ENCODE results near the gene ACSS1.

The ACSS1 gene

DNA sequence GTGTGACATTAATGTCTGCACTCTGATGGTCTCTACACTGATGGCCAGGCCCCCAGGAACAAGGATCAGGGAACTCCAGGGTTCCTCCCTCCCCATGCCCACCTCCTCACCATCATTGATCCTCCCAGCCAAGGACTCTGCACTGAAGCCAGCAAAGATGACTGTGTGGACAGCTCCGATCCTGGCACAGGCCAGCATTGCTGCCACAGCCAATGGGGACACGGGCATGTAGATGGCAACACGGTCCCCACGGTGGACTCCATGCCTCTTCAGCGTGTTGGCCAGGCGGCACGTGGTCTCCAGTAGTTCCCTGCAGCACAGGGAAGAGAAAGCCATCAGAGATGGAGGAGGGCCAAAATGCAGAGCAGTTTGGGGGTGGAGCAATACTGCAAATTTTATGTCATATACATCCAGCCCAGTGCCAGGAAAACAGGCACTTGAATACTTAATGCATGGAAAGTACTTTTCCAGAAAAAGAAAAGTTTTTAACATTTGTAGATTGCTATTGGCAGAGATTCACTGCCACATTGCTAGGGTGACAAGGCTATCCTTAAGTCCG lies 27.2 kb downstream of the ACSS1 start:
- DNase-seq (ENCODE audit: low read depth), result no peak

DNA sequence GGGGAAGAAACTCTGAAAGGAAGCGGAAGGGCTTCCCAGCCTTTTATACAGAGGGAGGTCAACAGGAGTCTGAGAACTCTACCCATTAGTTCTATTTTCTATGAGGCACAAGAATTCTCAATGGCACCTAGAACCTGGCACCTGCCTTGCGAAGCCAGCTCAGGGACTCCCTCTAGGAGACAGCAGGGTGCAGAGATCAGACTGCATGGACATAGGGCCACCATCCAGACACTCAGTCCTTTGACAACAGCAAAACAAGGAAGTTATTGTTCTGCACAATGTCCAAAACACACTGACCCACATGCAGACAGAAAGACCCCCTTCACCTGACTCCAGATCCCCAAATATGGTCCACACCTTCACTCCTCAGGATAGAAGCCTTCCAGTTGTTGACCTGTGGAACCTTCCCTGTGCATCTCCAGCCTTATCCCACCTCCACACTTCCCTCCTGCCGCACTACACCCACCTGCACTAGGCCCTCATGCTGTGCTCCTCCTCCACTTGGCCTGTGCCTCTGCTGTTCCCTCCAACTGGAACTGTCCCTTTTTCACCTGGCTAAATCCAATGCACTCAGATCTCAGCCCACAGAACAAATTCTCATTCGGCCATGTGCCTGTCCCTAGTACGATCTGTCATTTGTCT lies 27.8 kb downstream of the ACSS1 start:
- no peak for DNase-seq (ENCODE audit: low read depth)

DNA sequence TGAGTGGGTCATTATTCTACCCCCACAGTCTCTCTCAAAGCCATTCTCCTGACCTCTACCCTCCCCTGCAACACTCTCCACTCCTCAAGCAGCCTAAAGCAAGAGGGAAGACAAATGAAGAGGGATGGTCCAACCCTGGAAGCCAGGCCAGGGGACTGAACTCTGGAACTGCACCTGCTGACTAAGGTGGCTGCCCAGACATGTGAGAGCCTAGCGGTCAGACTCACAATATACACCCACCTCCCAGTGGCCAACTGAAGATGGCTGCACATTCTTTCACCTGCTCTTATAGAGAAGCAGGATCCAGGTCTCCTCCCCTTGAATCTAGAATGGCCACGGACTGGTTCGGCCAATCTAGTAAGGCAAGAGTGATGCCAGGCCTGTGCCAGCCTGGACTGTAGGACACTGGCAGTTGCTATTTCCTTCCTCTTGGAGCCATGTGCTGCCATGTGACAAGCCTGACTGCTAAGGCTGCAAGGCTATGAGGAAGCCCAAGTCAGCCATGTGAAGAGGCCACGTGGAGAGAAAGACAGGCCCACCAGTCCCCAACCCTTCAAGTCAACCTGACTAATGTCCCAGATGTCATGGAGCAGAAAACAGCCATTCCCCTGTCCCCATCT lies 31.8 kb downstream of the ACSS1 start:
- no peak for DNase-seq (ENCODE audit: low read depth)

DNA sequence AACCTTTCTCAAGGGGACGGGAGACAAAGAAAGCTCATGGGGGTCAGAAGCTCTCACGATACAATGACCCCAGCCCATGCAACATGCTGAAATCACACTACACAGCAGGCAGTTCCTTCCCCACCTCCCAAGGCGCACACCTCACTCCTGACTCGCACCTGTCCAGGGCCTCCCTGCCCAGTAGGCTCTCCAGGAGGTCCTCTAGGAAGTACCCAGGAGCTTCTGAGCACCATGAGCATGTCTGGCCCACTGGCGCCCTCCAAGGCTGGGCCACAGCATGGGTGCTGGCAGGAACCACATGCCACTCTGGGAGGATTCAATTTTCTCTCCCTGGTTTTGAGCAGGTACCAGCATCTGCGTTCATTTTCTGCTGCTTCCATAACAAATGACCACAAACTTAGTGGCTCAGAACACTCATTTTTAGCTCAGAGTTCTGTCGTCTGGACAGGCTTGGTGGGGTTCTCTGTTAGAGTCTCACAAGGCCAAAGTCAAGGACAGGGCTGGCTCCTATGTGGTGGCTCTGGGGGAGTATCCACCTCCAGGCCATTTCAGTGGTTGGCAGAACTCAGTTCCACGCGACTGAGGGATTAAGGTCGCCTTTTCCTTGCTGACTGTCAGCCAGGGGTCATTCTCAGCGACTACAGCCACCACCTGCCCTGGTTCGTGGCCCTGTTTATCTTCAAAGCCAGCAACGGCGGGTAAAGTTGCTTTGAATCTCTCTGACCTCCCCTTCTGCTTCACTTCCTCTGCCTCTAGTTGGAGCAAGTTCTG lies 32.7 kb downstream of the ACSS1 start:
- no peak for DNase-seq (ENCODE audit: low read depth)

DNA sequence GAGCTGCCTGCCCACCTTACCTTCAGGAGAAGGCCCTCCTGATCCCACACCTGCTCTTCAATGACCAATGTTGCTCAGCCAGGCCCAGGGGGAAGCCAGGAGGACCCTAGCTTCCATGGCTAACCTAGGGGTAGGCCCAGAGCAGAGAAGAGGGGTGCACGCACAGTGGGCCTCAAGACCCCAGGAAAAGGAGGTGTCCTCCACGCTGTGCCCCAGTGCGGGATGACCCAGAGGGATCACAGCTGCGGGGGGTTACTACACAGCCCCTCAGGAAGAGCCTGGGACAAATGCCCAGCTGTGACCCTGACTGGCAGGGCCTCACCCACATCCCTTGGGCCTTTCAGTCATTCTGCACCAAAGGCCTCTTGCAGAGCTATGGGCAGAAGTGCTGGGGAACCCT lies 33.8 kb downstream of the ACSS1 start:
- DNase-seq (ENCODE audit: low read depth), result no peak

DNA sequence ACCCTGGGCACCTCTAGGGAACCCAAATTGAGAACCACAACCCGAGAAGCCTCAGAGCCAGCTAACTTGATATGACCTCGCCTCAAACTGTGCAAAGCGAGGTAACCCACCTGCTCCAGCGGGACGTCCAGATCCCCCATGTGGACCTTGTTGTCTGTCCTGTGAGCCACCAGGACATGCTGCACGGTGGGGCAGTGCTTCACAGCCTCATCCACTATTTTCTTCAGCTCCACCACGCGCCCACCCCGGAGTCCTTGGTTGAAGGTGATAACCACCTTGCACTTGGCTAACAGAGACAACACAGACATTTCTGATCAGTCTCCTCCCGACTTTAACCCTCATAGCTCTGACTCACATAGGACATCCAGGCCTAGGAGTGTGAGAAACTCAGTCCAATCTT lies 34.6 kb downstream of the ACSS1 start:
- DNase-seq (ENCODE audit: low read depth), result no peak

DNA sequence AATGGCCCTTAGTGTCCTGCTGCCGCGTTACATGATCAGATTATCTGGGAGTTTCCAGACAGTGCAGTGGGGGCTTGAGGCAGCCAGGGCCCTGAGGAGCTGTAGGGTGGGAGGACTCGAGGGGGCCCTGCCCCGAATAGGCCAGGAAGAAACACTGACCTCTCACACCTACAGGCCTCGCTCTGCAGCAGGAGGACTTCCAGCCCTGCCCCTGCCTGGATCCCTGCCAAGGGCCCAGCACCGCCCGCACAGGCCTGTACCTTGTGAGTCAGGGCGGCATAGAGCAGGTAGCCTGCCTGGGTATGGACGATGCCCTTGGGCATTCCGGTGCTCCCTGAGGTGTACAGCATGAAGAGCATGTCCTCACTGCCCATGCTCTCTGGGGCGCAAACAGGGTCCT lies 35.3 kb downstream of the ACSS1 start:
- DNase-seq (ENCODE audit: low read depth), result no peak

DNA sequence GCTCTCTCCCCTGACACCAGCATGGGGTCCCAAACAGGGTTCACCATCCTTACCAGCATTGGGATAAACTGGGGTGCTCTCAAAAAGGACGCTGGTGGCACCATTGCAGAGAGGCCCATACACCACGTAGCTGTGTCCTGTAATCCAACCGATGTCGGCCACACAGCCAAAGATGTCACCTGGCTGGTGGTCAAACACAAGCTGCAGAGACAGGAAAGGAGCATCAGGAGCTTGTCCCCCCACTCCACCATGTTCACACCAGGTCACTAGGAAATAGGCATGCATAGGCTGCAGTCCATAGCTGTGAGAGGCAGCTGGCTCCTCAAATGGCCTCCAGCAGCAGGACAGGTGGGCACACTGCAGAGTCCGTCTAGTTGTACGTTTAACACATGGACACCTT lies 36.6 kb downstream of the ACSS1 start:
- no peak for DNase-seq (ENCODE audit: low read depth)

DNA sequence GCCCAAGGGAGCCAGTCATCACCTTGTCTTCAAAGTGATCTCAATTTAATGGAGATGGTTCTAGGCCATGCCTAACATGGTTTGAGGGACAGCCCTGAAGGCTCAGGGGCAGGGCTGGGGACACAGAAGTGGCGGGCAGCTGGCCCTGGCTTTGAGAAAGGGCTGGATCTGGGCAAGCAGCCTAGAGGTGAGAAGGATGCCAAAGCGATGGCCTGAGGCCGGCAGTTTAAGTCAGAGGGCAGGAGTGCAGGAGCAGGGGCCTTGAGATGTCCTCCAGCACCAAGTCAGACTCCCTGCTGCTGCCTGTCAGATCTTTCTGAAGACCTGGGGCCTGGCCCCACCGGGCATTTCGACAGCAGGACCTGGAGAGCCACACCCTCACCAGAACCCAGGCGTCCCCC lies 37.0 kb downstream of the ACSS1 start:
- DNase-seq (ENCODE audit: low read depth), result no peak

DNA sequence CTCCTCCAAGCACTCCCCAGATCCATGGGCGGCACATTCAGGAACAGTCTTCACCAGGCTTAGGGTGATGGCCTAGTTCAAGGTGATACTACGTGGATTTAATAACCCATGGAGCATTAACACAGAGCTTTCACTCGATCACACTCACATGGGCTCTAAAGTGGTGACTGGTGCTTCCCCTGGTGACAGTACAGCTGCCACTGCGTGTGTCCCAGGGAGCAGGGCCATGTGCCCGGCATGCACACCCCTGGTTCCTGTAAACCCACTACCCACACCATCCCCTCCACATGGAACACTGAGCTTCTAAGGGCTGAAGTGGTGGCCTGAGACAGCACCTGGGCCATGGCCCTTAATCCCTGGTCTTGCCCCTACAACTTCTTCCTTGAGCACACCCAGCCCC lies 37.6 kb downstream of the ACSS1 start:
- no peak for DNase-seq (ENCODE audit: low read depth)

DNA sequence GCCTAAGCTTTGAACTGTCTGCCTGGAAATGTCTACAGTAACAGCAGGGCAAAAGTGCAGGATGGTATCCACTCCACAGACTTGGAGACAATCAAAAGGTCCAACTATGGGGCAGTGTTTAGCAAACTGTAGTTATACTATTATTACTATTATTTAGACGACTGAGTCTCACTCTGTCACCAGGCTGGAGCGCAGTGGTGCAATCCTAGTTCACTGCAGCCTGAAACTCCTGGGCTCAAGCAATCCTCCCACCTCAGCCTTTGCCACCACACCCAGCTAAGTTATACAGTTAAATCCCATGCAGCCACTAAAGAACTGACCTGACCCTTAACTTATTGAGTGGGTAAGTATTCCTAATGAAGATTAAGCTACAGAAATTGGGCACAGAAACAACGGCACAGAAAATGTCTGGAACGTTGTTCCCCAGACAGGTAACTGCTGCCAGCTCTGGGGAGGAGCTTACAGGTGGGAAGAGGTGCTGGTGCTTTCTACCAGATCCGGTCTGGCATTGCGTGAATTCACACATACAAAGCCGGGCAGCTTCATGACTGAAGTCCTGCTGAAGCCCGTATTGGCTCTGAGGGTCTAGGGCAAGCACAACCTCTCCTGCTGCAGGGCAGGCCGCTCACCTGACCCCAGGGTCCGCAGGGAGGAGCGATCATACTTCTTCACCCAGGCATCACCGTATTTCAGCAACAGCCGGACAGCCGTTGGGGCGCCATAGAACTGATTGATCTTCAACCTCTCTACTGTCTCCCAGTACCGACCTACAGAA lies 38.4 kb downstream of the ACSS1 start:
- no peak for DNase-seq (ENCODE audit: low read depth)

DNA sequence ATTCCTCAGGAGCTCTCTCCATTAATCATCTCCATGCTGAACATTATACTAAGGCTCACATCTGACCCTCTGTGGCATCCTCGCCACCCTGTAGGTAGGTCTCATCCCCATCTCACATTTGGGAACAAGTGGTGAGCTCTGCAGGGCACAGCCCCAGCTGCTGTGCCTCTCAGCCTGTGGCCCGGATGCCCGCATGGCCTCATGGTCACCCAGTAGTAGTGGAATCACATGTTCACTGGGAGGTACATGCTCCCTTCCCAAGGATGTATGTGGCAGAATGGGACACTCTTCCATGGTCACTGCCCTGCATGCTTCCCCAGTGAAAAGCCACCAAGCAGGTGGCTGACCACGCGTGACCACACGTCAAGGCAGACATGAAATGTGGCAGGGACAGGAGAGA lies 39.1 kb downstream of the ACSS1 start:
- DNase-seq (ENCODE audit: low read depth), result no peak

DNA sequence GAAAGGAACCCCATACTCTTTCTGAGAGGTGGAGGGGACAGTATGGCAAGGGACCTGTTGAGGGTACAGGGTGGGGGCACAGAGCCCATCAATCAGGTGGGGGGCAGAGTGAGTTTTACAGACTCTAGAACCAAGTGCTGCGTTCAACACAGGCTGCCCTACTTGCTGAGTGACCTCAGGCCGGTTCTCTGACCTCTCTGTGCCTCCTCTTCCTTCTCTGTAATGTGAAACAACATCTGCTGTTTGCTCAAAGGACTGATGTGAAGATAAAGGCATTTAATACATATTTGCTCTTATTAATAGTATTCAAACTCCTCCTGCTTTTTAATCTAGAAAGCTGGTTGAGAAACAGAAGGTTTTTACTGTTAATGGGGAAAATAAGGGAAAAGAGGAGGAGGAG lies 39.5 kb downstream of the ACSS1 start:
- no peak for DNase-seq (ENCODE audit: low read depth)

DNA sequence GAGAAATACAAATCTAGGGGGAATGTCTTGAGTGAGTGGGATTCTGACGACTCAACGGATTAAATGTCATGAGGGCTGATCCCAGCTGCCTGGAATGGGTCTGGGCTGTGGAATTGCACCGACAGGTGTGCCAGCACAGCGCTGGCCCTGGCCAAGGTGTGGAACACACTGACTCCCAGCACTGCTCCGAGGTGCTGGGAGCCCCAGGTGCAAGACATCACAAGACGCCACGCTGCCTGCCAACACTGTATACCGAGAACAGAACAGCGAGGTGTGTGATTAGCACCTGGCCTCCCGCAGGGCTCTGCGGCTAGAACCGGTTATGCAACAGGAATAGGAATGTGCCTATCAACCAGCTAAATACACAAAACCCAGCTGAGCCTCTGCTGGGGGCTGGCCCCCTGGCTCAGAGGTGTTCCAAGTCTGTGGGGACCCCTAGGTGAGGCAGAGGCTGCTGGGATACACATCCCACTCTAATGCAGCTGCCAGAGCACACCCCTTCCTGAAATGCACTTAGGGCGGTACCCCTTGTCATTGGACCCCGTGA lies 40.6 kb downstream of the ACSS1 start:
- no peak for DNase-seq (ENCODE audit: low read depth)

DNA sequence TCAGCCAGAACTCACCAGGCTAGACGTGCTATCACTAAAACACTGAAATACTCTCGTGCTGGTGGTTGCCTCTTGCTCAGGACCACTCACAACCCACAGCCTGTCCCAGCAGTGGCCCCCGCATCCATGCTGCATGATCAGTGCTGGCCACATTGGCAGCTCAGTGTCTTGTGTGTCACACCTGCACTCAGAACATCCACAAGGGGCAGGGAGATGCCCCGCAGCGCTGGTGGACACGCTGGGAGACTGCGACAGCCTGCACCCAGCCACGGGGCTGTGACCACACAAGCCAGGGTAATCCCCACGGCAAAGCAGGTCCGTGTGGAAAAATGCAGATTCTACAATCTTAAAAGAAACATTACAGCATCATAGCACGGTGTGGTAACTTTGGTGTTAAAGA lies 41.5 kb downstream of the ACSS1 start:
- no peak for DNase-seq (ENCODE audit: low read depth)

DNA sequence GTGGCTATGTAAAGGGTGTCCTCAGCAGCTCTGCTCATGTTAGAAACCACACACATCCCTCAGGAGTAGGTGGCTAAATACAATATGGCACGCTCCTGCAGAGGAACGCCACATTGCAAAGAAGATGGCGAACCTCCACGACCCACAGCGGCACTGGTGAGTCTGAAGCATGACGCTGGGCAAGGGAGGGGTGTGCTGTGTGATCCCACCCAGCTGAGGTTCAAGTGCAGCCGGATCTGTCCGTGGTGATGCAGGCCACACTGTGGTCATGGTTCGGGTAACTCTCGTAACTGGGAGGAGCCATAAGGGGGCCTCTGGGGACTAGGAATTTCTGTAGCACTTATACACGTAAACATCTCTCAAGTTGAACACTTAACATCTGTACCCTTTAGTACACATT lies 42.0 kb downstream of the ACSS1 start:
- DNase-seq (ENCODE audit: low read depth), result no peak

DNA sequence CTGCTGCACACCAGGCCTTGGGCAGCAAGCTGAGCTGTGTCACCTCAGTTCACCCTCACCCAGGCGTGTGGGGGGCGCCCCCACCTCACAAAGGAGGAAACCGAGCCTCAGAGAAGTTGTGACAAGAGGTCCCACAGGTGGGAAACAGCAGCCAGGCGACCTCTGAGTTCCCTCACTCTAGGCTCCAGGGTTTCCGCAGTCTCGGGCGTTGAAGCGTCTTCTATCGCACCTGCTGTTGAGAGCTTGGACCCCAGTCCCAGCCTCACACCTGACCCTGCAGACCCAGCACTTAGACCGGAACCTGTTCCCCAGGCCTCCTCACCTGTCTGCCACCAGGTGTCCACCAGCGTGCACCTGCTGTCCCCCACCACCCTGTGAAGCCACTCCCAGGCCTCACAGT lies 43.1 kb downstream of the ACSS1 start:
- no peak for DNase-seq (ENCODE audit: low read depth)

DNA sequence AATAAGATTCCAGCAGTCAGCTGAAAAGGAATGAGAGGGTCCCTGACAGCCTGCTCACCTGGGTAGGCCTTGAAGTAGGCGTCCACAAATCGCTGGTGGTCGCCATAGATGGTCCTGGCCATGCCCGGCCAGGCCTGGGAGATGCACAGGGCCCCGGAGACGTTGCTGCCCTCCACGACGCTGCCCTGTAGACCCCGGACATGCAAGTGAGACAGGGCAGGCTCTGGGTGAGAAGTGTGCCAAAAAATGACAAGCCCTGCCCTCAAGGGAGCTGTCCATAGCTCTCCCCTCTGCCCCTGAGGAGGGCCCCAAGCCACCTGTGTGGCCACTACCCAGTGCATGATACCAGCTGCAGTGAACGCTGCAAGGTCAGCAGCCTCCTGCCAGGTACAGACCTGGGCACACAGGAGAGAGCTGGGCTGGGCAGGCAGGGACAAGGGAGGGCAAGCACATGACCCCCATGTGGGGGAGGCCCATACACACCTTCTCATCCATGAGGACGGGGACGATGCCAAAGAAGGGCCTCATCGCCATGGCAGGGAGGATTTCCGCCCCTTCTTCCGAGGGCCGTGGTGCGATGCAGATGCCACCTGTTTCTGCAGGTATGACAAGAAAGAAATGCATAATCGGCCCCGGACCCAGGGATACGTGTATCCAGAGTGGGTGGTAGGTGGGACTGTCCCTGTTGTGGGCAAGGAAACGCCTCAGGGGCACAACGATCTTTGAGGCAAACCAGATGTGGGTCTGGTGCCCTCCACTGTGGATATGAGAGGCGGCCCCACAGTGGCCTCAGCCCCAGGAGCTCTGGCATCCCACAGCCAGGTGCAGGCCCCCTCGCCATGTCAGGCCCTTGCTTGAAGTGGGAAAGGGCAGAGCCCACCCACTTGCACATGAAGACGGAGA lies 44.2 kb downstream of the ACSS1 start:
- no peak for DNase-seq (ENCODE audit: low read depth)

DNA sequence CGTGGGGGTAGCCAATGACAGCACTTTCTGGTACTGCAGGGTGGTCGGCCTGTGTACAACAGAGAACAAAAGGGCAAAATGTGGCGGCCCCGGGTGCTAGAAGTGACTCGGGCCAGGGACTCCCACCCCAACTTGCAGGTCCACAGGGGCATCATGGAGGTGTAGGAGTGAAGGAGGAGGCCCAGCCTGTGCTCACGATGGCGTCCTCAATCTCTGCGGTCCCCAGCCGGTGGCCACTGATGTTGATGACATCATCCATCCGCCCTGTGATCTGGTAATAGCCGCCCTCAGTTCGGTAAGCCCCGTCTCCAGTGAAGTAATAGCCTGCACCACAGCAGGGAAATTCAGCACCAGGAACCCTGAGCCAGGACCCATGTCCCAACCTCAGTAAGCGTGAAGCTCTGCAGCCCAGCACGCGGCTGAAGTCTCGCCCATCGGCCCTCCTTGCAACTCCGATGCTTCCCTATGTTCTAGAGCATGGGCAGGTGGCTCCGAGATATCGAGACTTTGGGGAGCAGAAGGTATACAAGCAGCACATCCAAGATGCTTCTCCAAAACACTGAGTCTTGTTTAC lies 45.2 kb downstream of the ACSS1 start:
- DNase-seq (ENCODE audit: low read depth), result no peak

DNA sequence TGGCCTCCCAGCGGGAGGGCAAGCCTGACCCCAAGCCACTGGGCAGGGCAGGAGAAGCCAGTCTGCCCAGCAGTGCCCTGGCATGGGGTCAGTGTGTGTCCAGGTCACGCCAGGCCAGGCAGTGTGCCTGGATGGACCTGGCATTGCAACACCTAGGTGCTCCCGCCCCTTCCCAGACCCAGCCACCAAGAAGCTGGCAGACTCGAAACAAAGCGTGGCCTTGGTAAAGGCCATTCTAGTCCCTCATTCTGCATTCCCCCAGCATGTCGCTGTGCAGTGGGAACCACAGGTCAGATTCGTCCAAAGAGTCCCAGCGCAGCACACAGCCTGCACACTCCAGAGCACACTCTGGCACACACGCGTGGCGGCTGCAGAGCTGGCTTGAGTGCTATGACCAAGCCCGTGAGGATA lies 46.1 kb downstream of the ACSS1 start:
- no peak for DNase-seq (ENCODE audit: low read depth)

DNA sequence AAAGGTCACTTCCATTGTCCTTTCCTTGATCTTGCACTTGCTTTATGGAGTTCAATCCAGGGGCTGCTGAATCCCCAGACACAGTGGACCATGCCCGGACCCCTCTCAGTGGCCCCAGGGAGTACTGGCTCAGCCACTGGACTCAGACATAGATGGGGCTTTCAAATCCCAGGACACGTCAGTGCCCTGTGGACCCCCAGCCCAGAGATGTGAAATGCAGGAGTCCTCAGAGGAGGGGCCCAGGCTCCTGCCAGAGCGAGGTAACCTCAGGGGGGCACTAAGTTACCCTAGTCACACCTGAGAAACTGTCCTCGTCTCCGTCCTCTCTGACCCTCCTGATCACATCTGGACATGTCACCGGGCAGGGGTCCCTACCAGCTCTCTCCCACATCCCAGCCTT lies 46.7 kb downstream of the ACSS1 start:
- no peak for DNase-seq (ENCODE audit: low read depth)
